ENCODE measurements around the gene GNG4. TPM values are rescaled to one million over a fixed set of nuclear protein-coding genes. Genes with fewer than 3 reads are reported as not detected.

GNG4 gene
- total and polyA plus RNA-seq, 2 donors (not counting 1 experiment from before 2014, with no cell fraction given), result 0.52 TPM; not detected in 1

DNA sequence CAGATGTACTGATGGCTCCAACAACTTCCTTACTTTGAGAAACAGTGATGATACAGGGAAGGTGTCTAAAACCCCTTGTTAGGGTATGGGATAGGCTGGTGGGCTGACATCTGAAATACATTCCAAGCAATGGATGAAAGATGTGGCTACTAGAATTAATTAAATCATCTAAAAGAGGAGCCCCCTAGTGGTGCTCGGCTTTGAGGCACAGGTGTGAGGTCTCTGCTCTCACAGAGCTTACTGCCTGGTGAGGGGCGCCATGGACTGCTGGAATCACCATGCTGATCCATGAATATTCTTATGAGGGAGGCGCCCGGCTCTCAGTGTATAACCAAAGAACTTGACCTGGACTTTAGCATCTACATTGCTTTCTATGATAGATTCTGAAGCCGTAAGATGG is 48.5 kb downstream of the GNG4 start:
- Histone ChIP-seq H3K79me2 (ENCODE audit: control insufficient read depth, insufficient read depth, low read length) (no peaks in the 10 kb centered on the region), H3K4me3 (ENCODE audit: control extremely low read depth in 1 of 5, extremely low read depth in 1 of 5, insufficient read depth in 1 of 5, low read depth in 2 of 5, low read length in 4 of 5) (no peak overlapping the region), H3K4me2 (replicated peaks; ENCODE audit: low read depth, low read length, poor library complexity, severe bottlenecking) (no peak overlapping the region), H3K9ac (ENCODE audit: low read length) (no peak overlapping the region), H3K4me1 (ENCODE audit: control insufficient read depth in 2 of 2, insufficient read depth in 2 of 2, low read length in 2 of 2) (no peaks in the 10 kb centered on the region), H3K36me3 (replicated peaks in 1 of 2; ENCODE audit: control extremely low read depth in 1 of 2, control insufficient read depth in 1 of 2, extremely low read depth in 1 of 2, insufficient read depth in 2 of 2, low read length in 1 of 2) (no peaks in the 10 kb centered on the region), H2AFZ (ENCODE audit: insufficient read depth, low read depth, low read length, poor library complexity, severe bottlenecking) (no peak overlapping the region), H3K9me3 (ENCODE audit: control extremely low read depth in 1 of 3, control insufficient read depth in 2 of 3, insufficient read depth in 1 of 3, low read length in 2 of 3) (no peaks in the 10 kb centered on the region), H3K27ac (ENCODE audit: low read length in 2 of 2) (no peak overlapping the region), H4K20me1 (ENCODE audit: control insufficient read depth, insufficient read depth, low read length, poor library complexity, severe bottlenecking) (no peaks in the 10 kb centered on the region), H3K27me3 (replicated peaks in 1 of 4; ENCODE audit: control extremely low read depth in 1 of 4, control insufficient read depth in 3 of 4, insufficient read depth in 4 of 4, low read length in 3 of 4) (no peaks in the 10 kb centered on the region)
- TF ChIP-seq, protein P1, sequence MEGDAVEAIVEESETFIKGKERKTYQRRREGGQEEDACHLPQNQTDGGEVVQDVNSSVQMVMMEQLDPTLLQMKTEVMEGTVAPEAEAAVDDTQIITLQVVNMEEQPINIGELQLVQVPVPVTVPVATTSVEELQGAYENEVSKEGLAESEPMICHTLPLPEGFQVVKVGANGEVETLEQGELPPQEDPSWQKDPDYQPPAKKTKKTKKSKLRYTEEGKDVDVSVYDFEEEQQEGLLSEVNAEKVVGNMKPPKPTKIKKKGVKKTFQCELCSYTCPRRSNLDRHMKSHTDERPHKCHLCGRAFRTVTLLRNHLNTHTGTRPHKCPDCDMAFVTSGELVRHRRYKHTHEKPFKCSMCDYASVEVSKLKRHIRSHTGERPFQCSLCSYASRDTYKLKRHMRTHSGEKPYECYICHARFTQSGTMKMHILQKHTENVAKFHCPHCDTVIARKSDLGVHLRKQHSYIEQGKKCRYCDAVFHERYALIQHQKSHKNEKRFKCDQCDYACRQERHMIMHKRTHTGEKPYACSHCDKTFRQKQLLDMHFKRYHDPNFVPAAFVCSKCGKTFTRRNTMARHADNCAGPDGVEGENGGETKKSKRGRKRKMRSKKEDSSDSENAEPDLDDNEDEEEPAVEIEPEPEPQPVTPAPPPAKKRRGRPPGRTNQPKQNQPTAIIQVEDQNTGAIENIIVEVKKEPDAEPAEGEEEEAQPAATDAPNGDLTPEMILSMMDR (IDR thresholded peaks at IDR 0.05), result no peak
- TF ChIP-seq EZH2 (IDR thresholded peaks at IDR 0.05; ENCODE audit: borderline replicate concordance, insufficient read depth, low read depth, low read length, poor library complexity, severe bottlenecking), result no peak
- H3K9me3 Mint-ChIP-seq (ENCODE audit: insufficient read depth), result no peaks in the 10 kb centered on the region
- WGBS (ENCODE audit: insufficient coverage), result 83% methylated on average over 1 of the region's 5 CpGs
- ATAC-seq (ENCODE audit: low read depth) (no peak), DNase-seq (no peak)
- no peaks in the 10 kb centered on the region for H3K4me1 Mint-ChIP-seq
- no peak overlapping the region for H3K4me3 Mint-ChIP-seq
- ChIA-PET CTCF (no interaction called here), POLR2A (no interaction called here)
- H3K27me3 Mint-ChIP-seq, result peaks cover 7% of the 10 kb centered on the region
- H3K27ac Mint-ChIP-seq, result no peak overlapping the region
- intact Hi-C loops (cut with micrococcal nuclease), result no loop called here

DNA sequence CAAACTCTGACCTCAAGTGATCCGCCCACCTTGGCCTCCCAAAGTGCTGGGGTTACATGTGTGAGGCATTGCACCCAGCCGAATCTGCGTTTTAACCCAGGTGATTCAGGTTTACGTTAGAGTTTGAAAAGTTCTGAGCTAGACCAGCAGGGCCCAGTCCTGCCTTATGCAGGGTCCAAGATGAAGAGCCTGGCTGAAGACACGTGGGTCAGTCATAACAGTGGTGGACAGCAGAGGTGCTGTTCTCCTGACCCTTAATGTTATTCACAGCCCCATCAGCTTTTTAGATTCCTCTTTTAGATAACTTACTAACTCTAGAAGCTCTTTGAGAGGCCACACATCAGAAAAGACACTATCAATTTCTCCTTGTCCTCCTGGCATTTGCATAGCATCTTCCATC is 50.0 kb downstream of the GNG4 start:
- Histone ChIP-seq H3K27ac (ENCODE audit: low read length in 2 of 2) (no peak overlapping the region), H3K36me3 (replicated peaks in 1 of 2; ENCODE audit: control extremely low read depth in 1 of 2, control insufficient read depth in 1 of 2, extremely low read depth in 1 of 2, insufficient read depth in 2 of 2, low read length in 1 of 2) (no peaks in the 10 kb centered on the region), H4K20me1 (ENCODE audit: control insufficient read depth, insufficient read depth, low read length, poor library complexity, severe bottlenecking) (no peaks in the 10 kb centered on the region), H3K4me1 (ENCODE audit: control insufficient read depth in 2 of 2, insufficient read depth in 2 of 2, low read length in 2 of 2) (no peaks in the 10 kb centered on the region), H3K27me3 (replicated peaks in 1 of 4; ENCODE audit: control extremely low read depth in 1 of 4, control insufficient read depth in 3 of 4, insufficient read depth in 4 of 4, low read length in 3 of 4) (no peaks in the 10 kb centered on the region), H3K4me3 (ENCODE audit: control extremely low read depth in 1 of 5, extremely low read depth in 1 of 5, insufficient read depth in 1 of 5, low read depth in 2 of 5, low read length in 4 of 5) (no peak overlapping the region), H3K79me2 (ENCODE audit: control insufficient read depth, insufficient read depth, low read length) (no peaks in the 10 kb centered on the region), H3K9ac (ENCODE audit: low read length) (no peak overlapping the region), H3K4me2 (replicated peaks; ENCODE audit: low read depth, low read length, poor library complexity, severe bottlenecking) (no peak overlapping the region), H3K9me3 (ENCODE audit: control extremely low read depth in 1 of 3, control insufficient read depth in 2 of 3, insufficient read depth in 1 of 3, low read length in 2 of 3) (no peaks in the 10 kb centered on the region), H2AFZ (ENCODE audit: insufficient read depth, low read depth, low read length, poor library complexity, severe bottlenecking) (no peak overlapping the region)
- H3K27ac Mint-ChIP-seq, result no peak overlapping the region
- ChIA-PET POLR2A (no interaction called here), CTCF (no interaction called here)
- peaks cover 7% of the 10 kb centered on the region for H3K27me3 Mint-ChIP-seq
- no peaks in the 10 kb centered on the region for H3K9me3 Mint-ChIP-seq (ENCODE audit: insufficient read depth)
- TF ChIP-seq, protein P1 (IDR thresholded peaks at IDR 0.05), result no peak
- no peak for TF ChIP-seq EZH2 (IDR thresholded peaks at IDR 0.05; ENCODE audit: borderline replicate concordance, insufficient read depth, low read depth, low read length, poor library complexity, severe bottlenecking)
- ATAC-seq (ENCODE audit: low read depth), result no peak
- no peak overlapping the region for H3K4me3 Mint-ChIP-seq
- no peaks in the 10 kb centered on the region for H3K4me1 Mint-ChIP-seq
- DNase-seq, result no peak
- intact Hi-C loops (cut with micrococcal nuclease), result no loop called here
- 90% methylated on average over 5 of the region's 5 CpGs for WGBS (ENCODE audit: insufficient coverage)

Measured in B cell (primary cell).